ENCODE data around the gene TLE4.
"Not testable (repeated sequence)": the region's sequence is repeated elsewhere in the genome, so short reads cannot be mapped to it uniquely, and the experiment has no call there.

TLE4 gene

DNA sequence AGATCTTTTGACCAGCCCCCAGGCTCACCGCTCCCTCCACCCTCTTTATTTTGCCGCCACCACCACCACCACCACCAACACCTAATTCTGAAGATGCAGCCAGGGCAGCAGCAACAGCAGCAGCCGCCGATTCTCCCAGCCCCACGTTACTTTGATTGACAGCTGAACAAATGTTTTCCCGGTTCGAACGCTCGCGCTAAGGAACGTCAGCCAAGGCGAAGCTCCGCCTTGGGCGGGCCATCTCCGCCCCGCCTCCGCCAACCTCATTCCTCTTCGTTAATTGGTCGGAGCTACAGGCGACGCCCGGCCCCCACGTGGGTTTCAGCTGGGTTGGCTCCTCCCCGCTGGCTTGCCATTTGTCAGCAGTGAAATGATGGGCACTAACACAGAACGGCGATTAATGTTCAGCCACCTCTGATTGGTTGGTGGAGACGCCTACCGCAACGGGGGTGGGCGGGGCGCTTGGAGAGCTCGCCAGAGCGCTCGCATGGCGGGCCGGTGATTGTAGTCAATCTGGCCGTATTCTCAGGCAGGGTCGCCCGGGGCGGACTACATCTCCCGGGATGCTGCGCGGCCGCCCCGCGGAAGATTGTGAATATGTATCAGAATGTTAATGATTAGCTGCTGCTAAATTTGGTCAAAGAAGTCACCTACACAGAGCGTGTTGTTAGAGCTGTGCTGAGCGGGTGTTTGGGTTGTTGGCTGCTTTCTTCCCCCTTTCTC, at the start of gene TLE4:
Gene TLE4, plus strand, starts transcription at position 657 of the 723 bp plus-strand sequence. CDS start 826 bp downstream, outside the sequence.
- peak; percentile 99 for DNase-seq (ENCODE audit: low spot score)

DNA sequence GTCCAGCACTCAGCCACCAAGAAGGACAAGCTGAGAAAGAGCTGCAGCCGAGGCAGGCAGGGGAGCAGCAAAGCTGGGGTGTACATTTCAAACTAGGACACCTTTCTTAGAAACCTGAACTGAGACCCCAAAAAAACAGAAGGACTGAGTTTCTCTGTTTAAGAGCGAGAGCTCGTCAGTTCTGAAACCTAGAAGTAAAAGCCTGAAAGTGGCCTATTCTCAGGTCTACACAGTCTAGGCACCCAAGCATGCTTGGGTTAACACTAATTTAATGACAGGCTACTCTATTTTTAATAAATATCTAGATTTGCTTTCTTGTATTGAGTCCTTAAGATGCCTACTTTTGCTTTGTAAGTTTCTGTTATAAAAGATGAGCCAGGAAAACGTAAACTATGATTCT, 49.0 kb upstream of the TLE4 start:
- DNase-seq (ENCODE audit: low spot score), result no peak

GRCh38 chr9:79524266-79524665, 47.5 kb upstream of the TLE4 start:
- no peak for DNase-seq (ENCODE audit: low spot score)

DNA sequence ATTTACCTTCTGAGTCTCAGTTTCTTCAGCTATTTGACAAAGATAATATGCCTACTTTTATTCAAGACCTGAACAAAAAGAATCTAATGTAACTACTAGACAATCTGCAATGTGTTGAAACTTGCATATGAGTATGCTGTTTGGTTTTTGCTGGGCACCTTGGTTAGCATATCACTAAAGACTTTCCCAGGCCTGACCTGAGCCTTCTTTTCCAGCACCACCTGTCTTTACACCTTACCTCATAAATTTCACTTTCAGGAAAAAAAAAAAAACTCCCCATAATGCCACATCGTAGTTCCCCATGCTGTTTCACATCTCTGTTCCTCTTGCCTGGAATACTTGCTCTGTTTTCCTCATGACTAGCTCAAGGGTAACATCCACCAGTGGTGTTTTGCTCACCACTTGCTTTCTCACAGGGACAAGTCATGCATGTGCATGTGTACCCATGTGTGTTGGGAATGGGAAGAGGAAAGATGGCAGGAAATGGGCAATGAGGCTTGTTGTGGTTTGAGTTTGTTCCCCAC, 45.6 kb upstream of the TLE4 start:
- no peak for DNase-seq (ENCODE audit: low spot score)

DNA sequence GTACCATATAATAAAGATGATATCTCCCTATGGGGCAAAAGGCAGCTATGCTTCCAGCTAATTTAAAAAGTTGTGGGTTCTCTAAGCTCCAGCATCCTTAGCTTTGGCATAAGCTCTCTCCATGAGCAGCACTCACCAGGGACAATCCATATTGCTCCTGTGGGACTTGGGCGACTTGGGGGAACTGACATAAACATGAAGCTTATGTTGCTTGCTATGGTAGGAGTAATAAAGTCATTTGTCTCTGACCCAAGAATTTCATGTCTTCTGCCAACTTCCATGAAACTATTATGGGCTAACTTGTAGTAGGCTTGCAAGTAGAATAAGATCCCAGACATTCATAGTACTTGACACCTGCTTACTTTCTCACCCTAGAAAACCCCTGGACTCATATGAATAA, 36.2 kb upstream of the TLE4 start:
- DNase-seq (ENCODE audit: low spot score), result no peak

- DNase-seq (ENCODE audit: low spot score), result no peak
Measured at GRCh38 chr9:79537838-79538237, 33.9 kb upstream of the TLE4 start.

GRCh38 chr9:79542735-79543620, 28.8 kb upstream of the TLE4 start:
- no peak for DNase-seq (ENCODE audit: low spot score)

DNA sequence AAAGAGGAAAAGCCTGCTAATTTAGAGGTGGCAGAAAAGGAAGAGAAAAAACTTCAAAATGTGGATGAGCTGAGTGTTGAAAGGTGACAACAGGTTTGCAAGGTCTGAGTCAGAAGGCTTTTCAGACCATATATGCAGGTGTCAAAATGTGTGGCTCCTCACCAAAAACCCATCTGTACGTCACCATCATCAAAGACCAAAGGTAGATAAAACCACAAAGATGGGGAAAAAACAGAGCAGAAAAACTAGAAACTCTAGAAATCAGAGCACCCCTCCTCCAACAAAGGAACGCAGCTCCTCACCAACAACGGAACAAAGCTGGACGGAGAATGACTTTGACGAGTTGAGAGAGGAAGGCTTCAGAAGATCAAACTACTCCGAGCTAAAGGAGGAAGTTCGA, 27.4 kb upstream of the TLE4 start:
- DNase-seq (ENCODE audit: low spot score), result not testable (repeated sequence)

- no peak for DNase-seq (ENCODE audit: low spot score)
Measured at GRCh38 chr9:79551586-79551985, 20.2 kb upstream of the TLE4 start.

GRCh38 chr9:79551994-79552393, 19.8 kb upstream of the TLE4 start:
- no peak for DNase-seq (ENCODE audit: low spot score)

DNA sequence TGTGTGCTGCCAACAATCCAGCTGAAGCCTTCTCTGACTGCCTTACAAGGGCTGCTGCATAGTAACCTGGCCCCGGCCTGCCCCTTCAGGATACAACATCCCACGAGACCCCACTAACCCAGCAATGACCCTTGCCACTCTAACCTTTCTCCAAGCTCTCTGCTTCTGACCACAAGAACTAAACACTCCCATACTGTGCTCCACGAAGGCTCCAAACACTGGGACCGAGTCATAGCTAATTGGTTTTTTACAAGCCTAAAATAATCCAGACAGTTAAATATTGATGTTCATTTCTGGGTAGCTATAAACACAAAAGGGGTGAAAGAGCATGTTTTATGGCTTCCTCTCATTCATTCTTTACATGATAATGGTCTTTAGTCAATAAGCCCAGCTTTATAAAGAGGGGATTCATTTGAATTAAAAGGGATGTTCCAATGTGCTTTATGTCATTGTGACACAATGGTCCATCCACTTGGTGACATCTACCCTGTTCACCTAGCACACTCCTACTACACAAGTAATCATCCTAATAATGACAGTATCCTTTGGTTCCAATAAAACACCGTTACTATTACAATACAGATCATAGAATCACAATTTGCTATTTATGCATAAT, 16.2 kb upstream of the TLE4 start:
- DNase-seq (ENCODE audit: low spot score), result no peak

DNA sequence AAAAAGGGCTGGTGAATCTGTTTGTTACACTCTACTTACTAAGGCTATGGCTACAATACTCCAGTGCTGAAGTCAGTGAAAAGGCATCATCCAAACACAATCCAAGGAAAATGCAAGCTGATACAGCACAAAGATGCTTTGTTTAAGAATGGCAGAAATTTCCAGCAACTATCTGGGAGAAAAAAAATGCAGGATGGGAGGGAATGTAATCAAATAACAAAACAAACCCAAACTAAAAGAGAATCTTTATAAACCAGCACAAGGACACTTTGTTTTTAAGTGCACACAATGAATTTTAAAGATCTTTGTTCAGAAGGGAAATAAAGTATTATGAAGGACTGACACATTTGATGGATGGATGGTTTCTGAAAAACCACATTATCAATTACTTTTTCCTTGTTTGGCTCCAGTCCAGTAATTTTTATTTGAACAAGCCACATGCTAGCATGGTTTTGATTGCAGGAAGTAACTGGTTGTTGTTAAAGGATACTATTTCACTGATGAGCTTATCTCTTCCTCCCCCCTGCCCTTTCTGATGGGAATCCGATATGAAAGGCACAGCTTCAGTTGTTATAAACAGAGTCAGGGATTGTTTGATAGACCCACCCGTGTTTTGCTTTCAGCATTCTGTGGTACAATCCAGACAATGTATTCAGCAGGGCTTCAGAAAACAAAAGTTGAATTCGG, 12.1 kb upstream of the TLE4 start:
- DNase-seq (ENCODE audit: low spot score), result no peak

DNA sequence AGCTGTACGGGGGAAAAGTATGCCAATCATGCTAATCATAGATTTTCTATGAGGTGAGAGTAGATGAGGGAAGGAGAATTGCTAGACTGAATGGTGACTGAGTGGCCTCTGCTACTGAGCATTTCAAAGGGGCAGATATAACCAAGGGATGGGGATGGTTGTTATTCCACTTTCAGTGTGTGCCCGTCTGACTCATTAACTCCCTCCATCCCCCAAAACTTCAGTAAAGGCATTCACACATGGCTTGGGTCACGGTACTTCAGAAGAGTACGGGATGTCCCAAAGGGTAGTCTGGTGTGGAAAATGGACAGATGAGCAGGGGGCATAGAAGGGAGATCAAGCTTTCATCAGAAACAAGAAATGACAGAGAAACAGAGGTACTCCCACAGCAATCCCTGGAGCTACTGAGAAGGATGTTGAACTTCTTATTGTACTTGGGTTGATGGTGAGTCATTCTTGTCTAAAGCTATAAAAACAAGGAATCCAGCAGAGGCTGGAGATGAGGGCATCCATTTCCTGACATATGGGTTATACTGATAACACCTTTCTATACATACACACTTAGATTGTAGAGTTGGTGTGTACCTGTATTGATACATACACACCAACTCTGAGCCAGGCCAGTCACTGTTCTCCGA, 8.9 kb upstream of the TLE4 start:
- DNase-seq (ENCODE audit: low spot score), result no peak

- no peak for DNase-seq (ENCODE audit: low spot score)
Measured at GRCh38 chr9:79564105-79564504, 7.7 kb upstream of the TLE4 start.

- DNase-seq (ENCODE audit: low spot score), result no peak
Measured at GRCh38 chr9:79565245-79565644, 6.5 kb upstream of the TLE4 start.

DNA sequence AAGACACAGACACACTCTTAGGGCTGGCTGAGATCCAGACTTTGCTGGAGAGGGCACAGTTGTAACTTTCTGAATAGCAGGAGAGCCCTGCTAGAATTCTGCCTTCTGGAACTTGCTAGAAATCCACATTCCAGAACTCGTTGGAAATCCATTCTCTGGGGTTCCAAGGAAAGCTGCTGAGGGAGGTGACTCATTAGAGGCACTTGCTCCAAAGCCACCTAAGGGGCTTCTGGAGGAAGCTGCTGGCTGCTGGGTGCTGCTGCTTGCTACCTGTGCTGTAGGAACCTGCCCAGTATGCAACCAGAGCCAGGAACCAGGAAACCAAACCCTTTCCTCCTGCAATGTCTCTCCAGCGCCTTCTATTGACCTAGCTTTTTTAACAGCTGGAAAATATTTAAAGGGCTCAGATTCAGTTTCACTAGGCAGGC, 4.1 kb upstream of the TLE4 start:
- no peak for DNase-seq (ENCODE audit: low spot score)

DNA sequence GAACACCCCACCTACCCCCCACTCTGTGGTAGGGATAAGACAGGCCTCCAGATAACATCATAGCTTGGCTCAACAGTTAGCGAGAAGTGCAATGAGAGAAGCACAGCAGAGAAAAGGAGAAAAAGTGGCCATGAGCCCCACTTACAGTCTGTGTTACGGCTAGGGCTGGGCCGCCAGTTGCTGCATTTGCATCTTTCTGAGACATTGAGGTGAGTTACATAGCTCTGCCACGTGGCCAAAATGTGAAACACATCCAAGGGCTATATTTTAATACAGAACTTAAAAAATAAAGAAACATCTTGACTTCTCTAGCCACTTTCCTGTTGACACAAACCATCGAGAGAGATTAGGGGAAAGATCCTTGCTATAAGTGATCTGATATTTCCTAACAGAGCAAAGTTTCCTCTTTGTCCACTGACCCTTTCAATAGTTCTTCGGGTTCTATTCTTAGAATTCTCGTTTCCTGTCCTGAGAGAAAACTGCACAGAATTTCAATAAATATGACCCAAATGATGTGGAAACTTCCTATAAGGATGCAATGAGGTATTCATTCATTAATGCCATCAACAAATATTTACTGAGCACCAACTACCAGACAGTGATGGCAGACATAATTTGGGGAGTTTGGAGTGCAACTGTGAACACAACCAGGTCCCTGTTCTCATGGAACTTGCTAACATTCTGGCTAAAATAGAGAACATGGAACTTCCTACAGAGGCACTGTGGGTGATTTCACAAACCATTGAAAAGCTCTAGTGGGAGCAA, 3.2 kb upstream of the TLE4 start:
- no peak for DNase-seq (ENCODE audit: low spot score)

- no peak for DNase-seq (ENCODE audit: low spot score)
Measured at GRCh38 chr9:79569814-79570447, 1.8 kb upstream of the TLE4 start.

- DNase-seq (ENCODE audit: low spot score), result peak; percentile 83
Measured at GRCh38 chr9:79570448-79571308, 1.1 kb upstream of the TLE4 start.
